K562 (cell line): ENCODE measurements around the gene ECI2. TPM values are rescaled to one million over a fixed set of nuclear protein-coding genes. Genes with fewer than 3 reads are reported as not detected.

Experiments used
- CHD7 ChIP-seq: fragments of 200-600 bp; sonication (generic); IDR thresholded peaks from one replicate; pipeline ENCODE4 v1.6.1; 2012; ENCODE audit warnings: mild to moderate bottlenecking, low read depth, low read length, inconsistent platforms
- HNRNPUL1 ChIP-seq: fragments of 200-400 bp; formaldehyde crosslinking; IDR thresholded peaks from 2 replicates; pipeline ENCODE4 v1.6.1; 2017; ENCODE audit warnings: low read length
- RBFOX2 ChIP-seq: fragments of 200-400 bp; formaldehyde crosslinking; IDR thresholded peaks from 2 replicates; pipeline ENCODE4 v1.6.1; 2017; ENCODE audit warnings: low read depth, mild to moderate bottlenecking, low read length, moderate library complexity
- SIN3B ChIP-seq: fragments of 450-650 bp; IDR thresholded peaks from 2 replicates; pipeline ENCODE4 v1.6.1; 2017; ENCODE audit warnings: low read depth, mild to moderate bottlenecking, moderate library complexity
- SNRNP70 ChIP-seq: fragments of 200-400 bp; formaldehyde crosslinking; optimal IDR thresholded peaks from 2 replicates; pipeline ENCODE3; 2017; ENCODE audit warnings: low read depth, low read length
- ZNF318 ChIP-seq, 2 experiments: fragments of 450-650 bp; IDR thresholded peaks; 2 replicates each; pipeline ENCODE4 v1.6.1; 2016; ENCODE audit warnings: mild to moderate bottlenecking in 2 of 2, borderline replicate concordance in 1 of 2, low read depth in 1 of 2, moderate library complexity in 1 of 2
- polyA plus RNA-seq, 8 experiments: library from polyadenylated mRNA; depleted of rRNA in 4 of 8; stranded (reverse) in 5 of 8; unstranded in 3 of 8; fragments of >200 nt; fragmentation: Nextera tagmentation in 2 of 8; fragmentation: Illumina TruSeq in 1 of 8; extraction: Ambion mirVana in 2 of 8; extraction: Trizol in 1 of 8; gene quantifications; 2 replicates each; pipeline versions ENCODE4 v1.2.1 to v1.2.3, GENCODE V29; 2011 to 2014; ENCODE audit warnings: inconsistent platforms in 1 of 8, missing spikeins in 1 of 8
- total RNA-seq, 7 experiments: library from RNA; depleted of rRNA in 6 of 7; stranded (reverse); fragments of >200 nt in 6 of 7; fragmentation: Illumina TruSeq in 2 of 7; extraction: Trizol in 2 of 7; gene quantifications; 2 replicates each; pipeline versions ENCODE4 v1.2.1 to v1.2.3, GENCODE V29; 2011 to 2021; ENCODE audit warnings: low replicate concordance in 1 of 7

The ECI2 gene
- total and polyA plus RNA-seq, 9 of the 15 experiments (the other 6 are each of a cell fraction or from before 2014, with no cell fraction given) = 80.7 to 377 (median 142) TPM

- TF ChIP-seq CHD7 = no peak
- no peak for TF ChIP-seq HNRNPUL1
- no peak for TF ChIP-seq ZNF318 (IDR thresholded peaks at IDR 0.05; ENCODE audit: borderline replicate concordance in 1 of 2, low read depth in 1 of 2)
- TF ChIP-seq SIN3B = no peak
- TF ChIP-seq SNRNP70 = no peak
- no peak for TF ChIP-seq RBFOX2
Observed at GRCh38 chr6:4145083-4145482, 9.7 kb upstream of the ECI2 start (continued).
